GM21786 (cell line): ENCODE measurements around the gene CCNY.
A peak's percentile ranks its signal among the peaks of the same experiment; 100 is the strongest.

Experiments used
- ATAC-seq: cut with Tn5 transposase; IDR thresholded peaks from one replicate; pipeline ENCODE4 v1.9.1; 2021; ENCODE audit not compliant: unreplicated experiment

Gene CCNY

DNA sequence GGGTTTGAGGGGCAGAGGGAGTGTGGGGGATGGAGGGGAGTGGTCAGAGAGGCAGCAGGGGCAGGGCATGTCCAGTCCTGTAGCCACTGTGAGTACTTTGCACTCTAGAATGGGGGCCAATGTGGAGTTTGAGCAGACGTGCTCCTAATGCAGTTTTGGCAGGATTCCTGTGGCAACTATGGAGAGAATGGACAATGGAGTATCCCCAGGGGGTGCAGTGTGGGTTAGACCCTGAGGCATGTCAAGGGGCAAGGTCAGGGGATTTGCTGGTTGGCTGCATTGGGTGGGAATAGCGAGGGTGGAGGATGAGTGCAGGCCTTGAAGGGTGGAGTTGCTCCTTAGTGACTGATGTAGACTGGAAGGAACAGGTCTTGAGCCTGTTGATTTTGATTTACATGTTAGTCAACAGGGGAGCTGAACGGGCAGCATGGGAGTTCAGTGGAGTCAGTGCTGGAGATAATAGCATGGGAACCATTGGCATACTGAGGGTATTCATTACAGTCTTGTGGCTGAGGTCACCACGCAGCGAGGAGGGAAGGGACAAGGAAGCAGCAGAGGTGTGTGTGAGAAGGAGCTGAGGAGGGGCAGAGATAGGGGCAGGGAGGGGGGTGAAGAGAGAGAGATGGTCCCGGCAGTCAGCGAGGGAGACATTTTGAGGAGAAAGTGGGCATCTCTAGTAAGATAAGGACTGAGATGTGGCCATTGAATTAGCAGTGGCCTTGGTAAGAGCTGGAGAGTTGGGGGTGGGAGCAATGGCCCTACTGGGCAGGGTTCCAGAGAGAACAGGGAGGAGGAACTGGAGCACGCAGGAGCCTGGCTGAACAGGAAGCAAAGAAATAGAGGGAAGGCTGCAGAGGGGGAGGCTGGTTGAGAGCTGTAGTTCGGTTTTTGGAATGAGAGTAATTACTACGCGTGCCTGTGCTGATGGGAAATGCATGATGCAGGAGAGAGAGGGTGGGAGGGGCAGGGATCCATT lies 112.7 kb downstream of the CCNY start:
- no peak for ATAC-seq

DNA sequence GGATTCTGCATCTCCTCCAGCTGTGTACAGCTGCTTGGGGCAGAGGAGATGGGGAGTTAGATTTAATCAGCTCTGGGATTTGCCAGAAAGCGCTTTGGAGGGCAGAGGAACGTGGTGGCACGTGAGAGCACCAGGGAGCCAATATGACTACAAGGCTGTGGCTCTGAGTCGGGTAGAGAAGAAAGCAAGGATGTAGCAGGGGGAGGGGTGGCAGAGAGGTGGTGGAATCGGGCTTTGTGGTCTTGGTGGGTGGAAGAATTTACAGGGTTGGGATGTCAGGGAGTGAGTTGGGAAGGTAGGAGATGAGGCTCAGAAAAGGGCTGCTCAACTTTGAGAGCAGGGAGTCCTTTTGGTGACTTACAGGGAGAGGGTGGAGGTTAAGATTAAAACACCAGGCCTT lies 113.6 kb downstream of the CCNY start:
- ATAC-seq: no peak

- ATAC-seq: peak; percentile 96
These were observed 115.1 kb downstream of the CCNY start for GRCh38 chr10:35451151-35452016.

- ATAC-seq: no peak
These were observed 115.9 kb downstream of the CCNY start for GRCh38 chr10:35452171-35452570.

- ATAC-seq: no peak
These were observed 116.5 kb downstream of the CCNY start for GRCh38 chr10:35452847-35453246.

DNA sequence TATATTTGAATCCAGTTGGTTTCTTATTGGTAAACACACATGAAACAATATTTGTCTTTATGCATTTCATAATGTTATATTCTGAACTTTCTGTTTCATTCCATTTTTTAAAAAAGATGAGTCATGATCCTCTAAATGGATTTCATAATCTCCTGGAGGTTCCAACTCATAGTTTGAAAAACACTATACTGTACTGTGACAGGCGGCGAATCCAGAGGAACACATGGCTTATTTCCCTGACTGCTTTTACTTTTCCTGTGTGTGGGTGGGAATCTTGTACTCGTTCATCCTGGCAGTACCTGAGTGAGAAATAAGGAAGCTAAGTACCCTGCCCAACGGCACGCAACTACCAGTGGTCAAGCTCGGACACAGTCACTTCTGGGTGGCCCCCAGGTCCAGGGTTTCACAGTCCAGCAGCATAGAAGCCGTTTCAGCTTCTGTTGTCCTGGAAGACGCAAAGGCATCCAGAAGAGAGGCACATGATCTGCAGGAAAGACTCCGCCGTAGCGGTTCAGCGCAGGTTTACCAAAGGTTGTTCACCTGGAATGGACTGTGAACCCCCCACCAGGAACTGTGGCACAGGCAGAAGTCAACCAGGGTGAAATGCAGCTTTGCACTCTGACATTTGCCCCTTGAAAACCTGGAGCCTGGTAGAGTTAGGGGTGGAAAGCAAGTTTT lies 117.7 kb downstream of the CCNY start:
- ATAC-seq: no peak

- no peak for ATAC-seq
These were observed 119.9 kb downstream of the CCNY start for GRCh38 chr10:35456153-35456720.

GRCh38 chr10:35456784-35457183 lies 120.5 kb downstream of the CCNY start:
- no peak for ATAC-seq

DNA sequence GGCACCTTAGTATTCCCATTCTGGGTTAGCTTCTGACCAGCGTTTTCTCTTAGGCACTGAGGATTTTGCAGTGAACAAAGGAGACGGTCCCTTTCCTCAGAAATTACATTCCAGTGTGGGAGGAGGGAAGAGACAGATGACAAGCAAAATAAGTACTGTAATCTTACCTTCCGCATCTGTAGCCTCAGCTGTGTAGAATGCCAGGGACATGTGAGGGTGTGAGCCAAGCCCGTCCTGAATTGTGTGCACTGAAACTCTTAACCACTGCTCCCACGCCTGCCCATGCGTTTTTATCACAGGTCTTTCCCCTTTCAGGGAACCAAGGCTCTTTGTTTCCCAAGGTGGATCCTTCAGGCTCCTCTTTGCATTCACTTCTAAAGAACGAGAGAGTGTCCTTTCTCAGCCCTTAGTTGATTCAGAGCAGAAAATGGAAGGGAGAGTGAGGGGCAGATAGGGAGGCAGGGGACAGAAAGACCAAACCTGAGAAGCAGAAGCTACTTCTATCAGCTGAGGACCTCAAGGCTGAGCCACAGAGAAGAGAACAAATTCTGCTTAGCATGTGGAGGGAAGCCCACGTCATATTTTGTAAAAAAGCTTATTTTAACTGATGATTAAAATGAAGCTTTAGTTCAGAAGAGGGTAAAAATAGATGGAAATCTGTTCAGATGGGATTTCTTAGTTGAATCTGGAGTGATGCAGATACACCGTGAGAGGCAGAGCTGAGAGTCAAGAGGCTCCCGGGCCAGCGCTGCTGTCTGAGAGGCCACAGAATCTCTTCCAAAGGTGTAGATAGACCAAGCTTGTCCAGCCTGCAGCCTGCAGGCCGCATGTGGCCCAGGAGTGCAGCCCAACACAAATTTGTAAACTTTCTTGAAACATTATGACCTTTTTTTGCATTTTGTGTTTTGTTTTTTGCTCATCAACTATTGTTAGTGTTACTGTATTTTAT lies 122.5 kb downstream of the CCNY start:
- ATAC-seq: no peak

- no peak for ATAC-seq
These were observed 123.1 kb downstream of the CCNY start for GRCh38 chr10:35459449-35459847.

- ATAC-seq: no peak
These were observed 124.6 kb downstream of the CCNY start for GRCh38 chr10:35460852-35461460.

DNA sequence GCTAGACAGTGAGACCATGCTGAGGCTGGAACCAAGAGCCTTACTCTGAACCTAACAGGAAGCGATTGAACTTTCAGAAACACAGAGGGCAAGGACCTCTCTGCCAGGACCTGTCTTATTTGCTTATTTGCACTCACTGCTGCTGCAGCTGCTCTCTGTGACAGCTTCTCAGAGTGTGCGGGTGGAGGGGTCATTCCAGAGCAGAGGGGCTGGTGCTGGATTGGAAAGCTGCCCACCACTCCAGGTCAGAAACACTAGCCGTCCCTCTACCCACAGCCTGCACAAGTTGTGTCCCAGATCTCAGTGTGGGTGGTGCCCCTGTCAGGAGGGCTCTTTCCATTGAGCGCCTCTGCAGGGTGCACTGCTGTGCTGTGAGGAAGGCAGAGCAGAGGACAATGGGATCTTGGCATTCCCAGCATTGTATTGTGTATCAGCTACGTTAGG lies 126.2 kb downstream of the CCNY start:
- ATAC-seq: peak; percentile 86

- ATAC-seq: no peak
These were observed 127.0 kb downstream of the CCNY start for GRCh38 chr10:35463105-35463867.

DNA sequence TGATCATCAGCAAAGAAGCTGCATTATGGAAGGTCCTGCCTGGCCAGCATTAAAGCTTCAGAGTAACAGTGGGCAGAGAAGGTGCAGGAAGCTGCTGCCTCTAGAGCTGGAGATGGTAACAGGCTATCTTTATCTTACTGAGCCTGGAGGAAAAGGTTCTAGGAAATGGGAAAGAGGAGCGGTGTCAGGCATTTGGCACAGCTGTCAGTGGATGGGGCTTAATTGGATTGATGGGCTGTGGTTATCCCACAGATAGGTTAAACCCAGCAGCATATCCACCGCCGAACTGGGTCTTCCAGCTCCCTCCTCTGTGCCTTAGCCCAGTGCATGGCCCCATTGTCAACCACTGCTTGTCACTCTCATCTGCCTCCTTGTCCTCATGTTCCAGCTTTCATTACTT lies 127.6 kb downstream of the CCNY start:
- no peak for ATAC-seq

- ATAC-seq: no peak
These were observed 128.6 kb downstream of the CCNY start for GRCh38 chr10:35464825-35465456.

- ATAC-seq: no peak
These were observed 129.4 kb downstream of the CCNY start for GRCh38 chr10:35465673-35466072.

- no peak for ATAC-seq
These were observed 129.9 kb downstream of the CCNY start for GRCh38 chr10:35466170-35466569.

- ATAC-seq: no peak
These were observed 130.4 kb downstream of the CCNY start for GRCh38 chr10:35466661-35467060.
